NB4 (cell line): ENCODE results near the gene MROH8.

Experiments
- DNase-seq: peaks from one replicate; pipeline ENCODE4 v3.0.0; 2010; ENCODE audit warnings: low read depth
- H3K4me3 ChIP-seq: one replicate; pipeline ENCODE4 v1.5.1; 2011; ENCODE audit warnings: mild to moderate bottlenecking, low read depth, low read length, moderate library complexity
- CTCF ChIP-seq: IDR thresholded peaks from one replicate; pipeline ENCODE4 v1.5.1; 2012; ENCODE audit warnings: low read depth, low read length
- MAX ChIP-seq: IDR thresholded peaks from 2 replicates; pipeline ENCODE4 v1.6.1; 2011; ENCODE audit warnings: low read depth, low read length
- MYC ChIP-seq: IDR thresholded peaks from 2 replicates; pipeline ENCODE4 v1.6.1; 2011; ENCODE audit warnings: low read depth, low read length
- POLR2A ChIP-seq: IDR thresholded peaks from 2 replicates; pipeline ENCODE4 v1.6.1; 2011; ENCODE audit warnings: mild to moderate bottlenecking; ENCODE audit not compliant: insufficient read length; ENCODE audit errors: extremely low read depth

The MROH8 gene

GRCh38 chr20:37189416-37190016, 10.2 kb upstream of the MROH8 start:
- no peak for DNase-seq
- no peak for TF ChIP-seq POLR2A
- no peak for TF ChIP-seq CTCF
- no peak for TF ChIP-seq MYC
- TF ChIP-seq MAX = no peak
- H3K4me3 ChIP-seq = no peak overlapping the region

- H3K4me3 ChIP-seq = no peak overlapping the region
- TF ChIP-seq POLR2A (no peak), MAX (no peak), MYC (no peak), CTCF (no peak)
- no peak for DNase-seq
Measured at GRCh38 chr20:37188787-37189186, 9.4 kb upstream of the MROH8 start.

DNA sequence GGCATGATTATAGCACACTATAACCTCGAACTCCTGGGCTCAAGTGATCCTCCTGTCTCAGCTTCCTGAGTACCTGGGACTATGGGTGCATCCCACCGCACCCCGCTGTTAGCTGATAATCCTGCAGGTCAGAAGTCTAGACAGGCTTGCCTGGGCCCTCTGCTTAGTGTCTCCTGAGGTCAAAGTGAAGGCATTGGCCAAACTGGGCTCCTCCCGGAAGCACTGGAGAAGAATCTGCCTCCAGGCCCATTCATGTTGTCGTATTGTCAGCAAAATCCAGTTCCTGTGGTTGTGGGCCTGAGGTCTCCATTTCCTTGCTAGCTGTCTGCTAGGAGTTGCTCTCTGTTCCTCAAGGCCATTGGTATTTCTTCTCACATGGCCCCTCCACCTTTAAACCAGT, 6.3 kb upstream of the MROH8 start:
- no peak overlapping the region for H3K4me3 ChIP-seq
- DNase-seq = no peak
- TF ChIP-seq MYC (no peak), MAX (no peak), CTCF (no peak), POLR2A (no peak)

GRCh38 chr20:37179683-37180524, 556 bp upstream of the MROH8 start:
- peak; percentile 67 for DNase-seq
- H3K4me3 ChIP-seq = peak overlapping the region; percentile 97
- TF ChIP-seq MAX = 0 out of 2 replicates have a peak, but pooled peaks have one; percentile 8
- TF ChIP-seq MYC = no peak
- TF ChIP-seq CTCF = no peak
- TF ChIP-seq POLR2A = no peak

GRCh38 chr20:37172836-37173235, 6.5 kb downstream of the MROH8 start:
- H3K4me3 ChIP-seq = no peak overlapping the region
- no peak for DNase-seq
- TF ChIP-seq POLR2A (no peak), CTCF (no peak), MYC (no peak), MAX (no peak)
